Left lung (tissue), 10 donors: ENCODE measurements around the gene HIF3A. TPM values are rescaled to one million over a fixed set of nuclear protein-coding genes. Genes with fewer than 3 reads are reported as not detected.
"Not testable (repeated sequence)": the region's sequence is repeated elsewhere in the genome, so short reads cannot be mapped to it uniquely, and the experiment has no call there.

ENCODE experiments used
- ATAC-seq: fragments of 200-7000 bp; cut with Tn5 transposase; one replicate; pipeline ENCODE4 v1.9.1; 2020; ENCODE audit warnings: moderate library complexity
- DNase-seq, 4 donors: peaks; one replicate each; pipeline ENCODE4 v3.0.0-alpha.2; 2013 to 2020
- H3K27ac ChIP-seq, 2 donors: fragments of 200-600 bp; sonication (generic) in 1 of 2; one replicate each; pipeline versions ENCODE4 v1.5.0 to v1.8.0; 2020 to 2021
- H3K27me3 ChIP-seq, 2 donors: fragments of 200-600 bp; sonication (generic) in 1 of 2; one replicate each; pipeline versions ENCODE4 v1.5.0 to v1.8.0; 2020 to 2021
- H3K36me3 ChIP-seq, 2 donors: fragments of 200-600 bp; sonication (generic) in 1 of 2; one replicate each; pipeline versions ENCODE4 v1.5.0 to v1.8.0; 2020 to 2021
- H3K4me1 ChIP-seq, 2 donors: fragments of 200-600 bp; one replicate each; pipeline ENCODE4 v1.8.0; 2021
- H3K4me3 ChIP-seq, 2 donors: fragments of 200-600 bp; sonication (generic) in 1 of 2; one replicate each; pipeline versions ENCODE4 v1.5.0 to v1.8.0; 2020 to 2021; ENCODE audit warnings: mild to moderate bottlenecking in 1 of 2
- H3K9me3 ChIP-seq, 2 donors: fragments of 200-600 bp; sonication (generic) in 1 of 2; one replicate each; pipeline versions ENCODE4 v1.5.0 to v1.8.0; 2020 to 2021
- intact Hi-C, 2 donors: fragments of 100-400 bp; cut with DNase I; formaldehyde crosslinking; loops; one replicate each; pipeline versions ENCODE4 v1.11.2 to v1.14.2; 2022
- polyA plus RNA-seq, 6 donors: library from polyadenylated mRNA; unstranded; fragments of 120-200 nt; gene quantifications; one replicate each; pipeline ENCODE4 v1.2.1, GENCODE V29; 2013; ENCODE audit not compliant: insufficient read length in 6 of 6
- total RNA-seq, 2 donors: library from RNA; stranded (reverse); fragmentation: NEBNext Ultra II Directional; extraction: Animal tissue kit (Norgen Biotek cat#: 25700); gene quantifications; one replicate each; pipeline ENCODE4 v1.2.1, GENCODE V29; 2021
- TF ChIP-seq, protein P1 (sequence below), 2 donors: fragments of 200-600 bp; sonication (generic) in 1 of 2; IDR thresholded peaks; one replicate each; pipeline versions ENCODE4 v1.5.0 to v1.8.0; 2021; ENCODE audit warnings: antibody characterized with exemption in 2 of 2
- donor health status: DM: no; HTN: yes; CAD: no.
- donor health status: DM: no; HTN: no; CAD: no.

HIF3A gene
- total and polyA plus RNA-seq, 8 donors: 15.9 to 218 (median 173) TPM

DNA sequence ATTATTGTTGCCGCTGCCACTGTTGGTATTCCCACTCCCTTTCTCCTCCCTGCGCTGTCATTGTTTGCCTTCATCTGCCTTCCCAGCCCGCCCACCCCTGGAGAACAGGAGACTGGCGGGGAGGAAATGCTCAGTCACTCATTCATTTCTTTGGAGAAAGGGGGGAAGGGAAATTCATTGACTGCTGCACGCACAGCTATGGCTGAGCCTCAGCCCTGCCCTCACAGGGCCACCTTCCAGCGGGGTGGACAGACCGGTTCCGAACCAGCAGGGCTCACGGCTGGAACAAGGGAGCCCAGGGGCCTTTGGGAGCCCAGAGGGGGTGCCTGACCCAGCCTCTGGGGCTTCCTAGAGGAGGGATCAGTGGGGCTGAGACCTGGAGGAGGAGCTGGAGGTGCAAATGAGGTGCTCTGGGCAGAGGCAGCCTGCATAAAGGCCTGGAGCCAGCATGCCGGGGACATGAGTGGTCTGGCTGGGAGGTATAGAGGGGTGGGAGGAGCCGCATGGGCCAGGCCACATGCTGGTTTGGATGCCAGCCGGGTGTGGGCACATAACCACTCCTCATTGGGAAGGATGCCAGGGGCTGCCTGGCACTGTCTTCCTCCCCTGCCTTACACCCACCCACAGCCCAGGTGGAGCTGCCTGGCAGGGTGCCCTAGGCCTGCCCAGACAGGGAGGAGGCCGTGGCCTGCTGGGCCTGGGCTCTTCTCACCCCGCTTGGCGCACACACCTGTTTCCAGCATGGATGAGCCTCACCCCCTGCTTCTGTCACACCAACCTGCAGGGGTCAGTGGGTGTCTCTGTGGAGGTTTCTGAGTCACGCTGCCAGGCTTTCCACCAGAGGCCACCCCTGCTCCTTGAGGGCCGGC, 76.9 kb downstream of the HIF3A start:
- Histone ChIP-seq H3K36me3 (peaks cover 3 to 33% of the 10 kb centered on the region in 2 donors), H3K4me3 (no peak overlapping the region), H3K27me3 (no peaks in the 10 kb centered on the region), H3K27ac (peak overlapping the region; percentile 69 to 74), H3K9me3 (no peaks in the 10 kb centered on the region), H3K4me1 (peaks cover 17 to 30% of the 10 kb centered on the region in 2 donors)
- ATAC-seq (peak; percentile 90), DNase-seq (peak in 3 of 4 donors; percentile 84 to 93 (median 90))
- TF ChIP-seq, protein P1, sequence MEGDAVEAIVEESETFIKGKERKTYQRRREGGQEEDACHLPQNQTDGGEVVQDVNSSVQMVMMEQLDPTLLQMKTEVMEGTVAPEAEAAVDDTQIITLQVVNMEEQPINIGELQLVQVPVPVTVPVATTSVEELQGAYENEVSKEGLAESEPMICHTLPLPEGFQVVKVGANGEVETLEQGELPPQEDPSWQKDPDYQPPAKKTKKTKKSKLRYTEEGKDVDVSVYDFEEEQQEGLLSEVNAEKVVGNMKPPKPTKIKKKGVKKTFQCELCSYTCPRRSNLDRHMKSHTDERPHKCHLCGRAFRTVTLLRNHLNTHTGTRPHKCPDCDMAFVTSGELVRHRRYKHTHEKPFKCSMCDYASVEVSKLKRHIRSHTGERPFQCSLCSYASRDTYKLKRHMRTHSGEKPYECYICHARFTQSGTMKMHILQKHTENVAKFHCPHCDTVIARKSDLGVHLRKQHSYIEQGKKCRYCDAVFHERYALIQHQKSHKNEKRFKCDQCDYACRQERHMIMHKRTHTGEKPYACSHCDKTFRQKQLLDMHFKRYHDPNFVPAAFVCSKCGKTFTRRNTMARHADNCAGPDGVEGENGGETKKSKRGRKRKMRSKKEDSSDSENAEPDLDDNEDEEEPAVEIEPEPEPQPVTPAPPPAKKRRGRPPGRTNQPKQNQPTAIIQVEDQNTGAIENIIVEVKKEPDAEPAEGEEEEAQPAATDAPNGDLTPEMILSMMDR (IDR thresholded peaks at IDR 0.05): no peak
- intact Hi-C loops: no loop called here

DNA sequence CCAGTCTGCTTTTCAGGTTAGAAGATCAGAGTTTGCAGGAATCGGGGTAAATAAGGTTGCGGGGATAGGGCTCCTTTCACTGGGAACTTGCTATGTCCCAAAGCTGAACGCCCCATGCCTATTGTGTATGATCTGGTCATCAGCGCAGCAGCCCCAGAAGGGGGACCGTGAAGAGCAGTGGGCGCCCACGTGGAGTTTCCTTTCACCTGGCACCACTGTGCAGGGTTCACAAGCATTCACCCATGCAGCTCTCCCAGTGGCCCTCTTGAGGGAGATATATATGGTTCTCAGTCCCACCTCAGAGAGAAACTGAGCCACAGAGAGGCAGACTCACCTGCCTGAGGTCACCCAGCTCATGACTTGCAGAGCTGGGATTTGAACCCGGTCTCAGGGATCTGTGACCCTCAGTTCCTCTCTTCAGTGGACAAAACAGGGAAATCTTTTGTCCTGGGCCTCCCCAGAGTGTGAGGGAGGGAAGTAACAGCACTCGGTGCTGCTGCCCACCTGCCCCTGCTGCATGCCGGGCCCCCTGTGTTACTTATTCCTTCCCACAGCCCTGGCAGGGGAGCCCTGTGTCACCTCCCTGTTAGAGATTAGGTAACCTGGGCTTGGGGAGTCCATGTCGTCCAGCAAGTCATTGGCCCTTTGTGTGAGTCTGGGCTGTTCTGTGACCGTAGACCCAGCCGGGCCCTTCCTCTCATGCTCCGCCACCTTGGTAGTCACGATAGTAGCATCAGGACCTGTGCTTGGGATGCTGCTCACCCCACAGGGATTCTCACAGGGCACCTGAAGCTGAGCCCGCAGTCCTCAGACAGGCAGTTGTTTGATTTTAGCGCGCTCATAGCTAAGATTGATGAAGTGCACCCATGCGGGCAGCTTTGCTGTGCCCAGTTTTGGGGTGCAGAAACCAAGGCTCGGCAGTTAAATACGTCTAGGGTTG, 78.0 kb downstream of the HIF3A start:
- H3K27ac ChIP-seq: peak overlapping the region in 1 of 2 donors; percentile 74
- DNase-seq: peak in 2 of 4 donors; percentile 16 to 19

DNA sequence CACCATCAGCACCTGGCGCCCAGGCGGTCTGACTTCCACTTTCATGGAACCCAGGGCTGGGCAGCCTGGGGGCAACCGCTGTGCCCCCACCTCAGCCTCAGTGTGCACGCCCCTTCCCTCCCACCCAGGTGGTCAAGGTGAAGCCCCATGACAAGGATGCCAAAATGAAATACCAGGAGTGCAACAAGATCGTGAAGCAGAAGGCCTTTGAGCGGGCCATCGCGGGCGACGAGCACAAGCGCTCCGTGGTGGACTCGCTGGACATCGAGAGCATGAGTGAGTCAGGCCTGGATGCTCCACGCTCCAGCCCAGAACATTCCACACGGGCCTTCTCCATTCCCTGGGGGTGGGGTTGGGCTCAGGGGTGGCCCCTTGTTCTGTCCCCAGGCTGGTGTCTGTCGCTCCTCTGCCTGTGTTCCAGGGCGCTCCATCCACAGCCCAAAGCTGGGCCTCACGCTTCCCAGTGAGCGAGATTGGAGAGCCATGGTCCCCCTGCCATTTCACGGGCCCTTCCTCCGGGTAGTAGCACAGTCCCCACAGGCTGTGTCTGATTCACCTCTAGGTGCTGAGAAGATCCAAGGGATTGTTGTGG, 78.7 kb downstream of the HIF3A start:
- intact Hi-C loops, H3K27ac ChIP-seq, ATAC-seq, H3K9me3 ChIP-seq, H3K27me3 ChIP-seq, H3K4me3 ChIP-seq: not testable (repeated sequence)
- peak in 2 of 4 donors; percentile 15 to 48 for DNase-seq
- Histone ChIP-seq H3K4me1 (peaks cover 17 to 30% of the 10 kb centered on the region in 2 donors), H3K36me3 (peaks cover 3 to 47% of the 10 kb centered on the region in 2 donors)

More for the DNA sequence above, 78.0 kb downstream of the HIF3A start:
- Histone ChIP-seq H3K4me1 (peaks cover 17 to 30% of the 10 kb centered on the region in 2 donors), H3K36me3 (peaks cover 3 to 43% of the 10 kb centered on the region in 2 donors), H3K27me3 (no peaks in the 10 kb centered on the region), H3K9me3 (no peaks in the 10 kb centered on the region), H3K4me3 (no peak overlapping the region)
- ATAC-seq: no peak
- TF ChIP-seq, protein P1 (IDR thresholded peaks at IDR 0.05): no peak
- intact Hi-C loops: no loop called here

DNA sequence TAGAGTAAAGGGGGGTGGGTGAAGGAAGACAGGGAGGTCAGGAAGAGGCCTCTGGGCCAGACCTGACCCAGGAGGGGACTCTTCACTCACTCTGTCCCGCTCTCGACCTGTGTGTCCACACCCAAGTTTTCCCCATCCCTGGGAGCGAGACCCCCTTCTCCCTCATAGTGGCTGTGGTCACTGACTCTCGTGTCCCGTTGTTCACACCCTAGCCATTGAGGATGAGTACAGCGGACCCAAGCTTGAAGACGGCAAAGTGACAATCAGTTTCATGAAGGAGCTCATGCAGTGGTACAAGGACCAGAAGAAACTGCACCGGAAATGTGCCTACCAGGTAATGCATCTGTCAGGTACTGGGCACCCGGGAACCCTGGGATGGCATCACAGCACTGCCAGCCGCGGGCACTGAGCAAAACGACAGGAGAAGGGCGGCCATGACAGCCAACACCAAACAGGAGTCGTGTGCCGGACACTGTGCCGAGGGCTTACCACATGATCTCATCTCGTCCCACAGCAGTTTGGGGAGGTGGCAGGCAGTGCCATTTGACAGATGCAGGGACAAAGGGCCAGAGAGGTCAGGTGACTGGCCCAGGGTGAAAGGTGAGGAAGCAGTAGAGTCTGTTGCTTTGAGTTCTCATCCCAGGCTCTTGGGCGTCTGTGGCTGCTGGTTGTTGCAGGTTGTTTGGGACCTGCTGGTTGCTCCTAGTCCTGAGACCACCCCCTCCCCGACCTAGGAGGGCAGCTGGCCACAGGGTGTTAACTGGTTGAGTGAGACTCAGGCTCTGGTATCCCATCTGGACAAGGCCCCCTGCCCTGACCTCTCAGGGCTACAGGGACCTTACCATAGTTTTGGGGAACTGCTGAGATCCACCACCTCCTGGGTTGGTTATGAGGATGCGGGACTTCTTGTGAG, 79.7 kb downstream of the HIF3A start:
- DNase-seq: peak in 2 of 4 donors; percentile 26 to 64
- peaks cover 17 to 24% of the 10 kb centered on the region in 2 donors for H3K4me1 ChIP-seq
- H3K4me3 ChIP-seq: no peak overlapping the region
- TF ChIP-seq, protein P1 (IDR thresholded peaks at IDR 0.05): no peak
- H3K27me3 ChIP-seq: no peaks in the 10 kb centered on the region
- H3K9me3 ChIP-seq: no peaks in the 10 kb centered on the region
- ATAC-seq: no peak
- H3K27ac ChIP-seq: peak overlapping the region in 1 of 2 donors; percentile 71
- H3K36me3 ChIP-seq: peaks cover 3 to 50% of the 10 kb centered on the region in 2 donors
- intact Hi-C loops: no loop called here
